ENCODE measurements around the gene SORBS1.

SORBS1 gene

GRCh38 chr10:95286707-95287106 lies 274.5 kb downstream of the SORBS1 start:
- Histone ChIP-seq H3K4me3 (replicated peaks; ENCODE audit: insufficient read depth, low read length) (no peak overlapping the region), H3K27ac (replicated peaks) (no peak overlapping the region), H3K27me3 (ENCODE audit: insufficient read depth, poor library complexity, severe bottlenecking) (peaks cover 26% of the 10 kb centered on the region)
- no peak for DNase-seq (ENCODE audit: low read depth in 1 of 2, low spot score in 1 of 2)
- no peak for TF ChIP-seq CTCF (IDR thresholded peaks at IDR 0.05; ENCODE audit: insufficient read depth, low read length)
- TF ChIP-seq SPI1 (IDR thresholded peaks at IDR 0.05; ENCODE audit: borderline replicate concordance, low read depth): no peak
- no peak for TF ChIP-seq REST (IDR thresholded peaks at IDR 0.05; ENCODE audit: insufficient replicate concordance, low read depth)
- no peak for TF ChIP-seq GABPA (IDR thresholded peaks at IDR 0.05; ENCODE audit: low read depth)
- TF ChIP-seq POLR2AphosphoS5 (IDR thresholded peaks at IDR 0.05; ENCODE audit: low read depth): no peak

- H3K27ac ChIP-seq (replicated peaks): no peak overlapping the region
- TF ChIP-seq CTCF (IDR thresholded peaks at IDR 0.05; ENCODE audit: insufficient read depth, low read length) (no peak), SPI1 (IDR thresholded peaks at IDR 0.05; ENCODE audit: borderline replicate concordance, low read depth) (no peak), GABPA (IDR thresholded peaks at IDR 0.05; ENCODE audit: low read depth) (no peak), POLR2AphosphoS5 (IDR thresholded peaks at IDR 0.05; ENCODE audit: low read depth) (no peak), REST (IDR thresholded peaks at IDR 0.05; ENCODE audit: insufficient replicate concordance, low read depth) (no peak)
- DNase-seq (ENCODE audit: low read depth in 1 of 2, low spot score in 1 of 2): no peak
- H3K27me3 ChIP-seq (ENCODE audit: insufficient read depth, poor library complexity, severe bottlenecking): peaks cover 17% of the 10 kb centered on the region
- H3K4me3 ChIP-seq (replicated peaks; ENCODE audit: insufficient read depth, low read length): no peak overlapping the region
Observed at GRCh38 chr10:95285556-95285955, 275.6 kb downstream of the SORBS1 start.

GRCh38 chr10:95284807-95285206 lies 276.4 kb downstream of the SORBS1 start:
- DNase-seq (ENCODE audit: low read depth in 1 of 2, low spot score in 1 of 2): no peak
- Histone ChIP-seq H3K27ac (replicated peaks) (no peak overlapping the region), H3K4me3 (replicated peaks; ENCODE audit: insufficient read depth, low read length) (no peak overlapping the region), H3K27me3 (ENCODE audit: insufficient read depth, poor library complexity, severe bottlenecking) (peaks cover 11% of the 10 kb centered on the region)
- TF ChIP-seq CTCF (IDR thresholded peaks at IDR 0.05; ENCODE audit: insufficient read depth, low read length) (no peak), POLR2AphosphoS5 (IDR thresholded peaks at IDR 0.05; ENCODE audit: low read depth) (no peak), GABPA (IDR thresholded peaks at IDR 0.05; ENCODE audit: low read depth) (no peak), REST (IDR thresholded peaks at IDR 0.05; ENCODE audit: insufficient replicate concordance, low read depth) (no peak), SPI1 (IDR thresholded peaks at IDR 0.05; ENCODE audit: borderline replicate concordance, low read depth) (no peak)
